NCI-H2107 treated with DMSO at 0.1 percent for 48 hours (cell line): Measurements from ENCODE around the gene IMMP2L.
"Not testable (repeated sequence)": the region's sequence is repeated elsewhere in the genome, so short reads cannot be mapped to it uniquely, and the experiment has no call there.

Experiments
- DNase-seq: peaks from one replicate; lab custom pipeline; 2025; ENCODE audit not compliant: unreplicated experiment; lab: John Stamatoyannopoulos, UW

IMMP2L gene

DNA sequence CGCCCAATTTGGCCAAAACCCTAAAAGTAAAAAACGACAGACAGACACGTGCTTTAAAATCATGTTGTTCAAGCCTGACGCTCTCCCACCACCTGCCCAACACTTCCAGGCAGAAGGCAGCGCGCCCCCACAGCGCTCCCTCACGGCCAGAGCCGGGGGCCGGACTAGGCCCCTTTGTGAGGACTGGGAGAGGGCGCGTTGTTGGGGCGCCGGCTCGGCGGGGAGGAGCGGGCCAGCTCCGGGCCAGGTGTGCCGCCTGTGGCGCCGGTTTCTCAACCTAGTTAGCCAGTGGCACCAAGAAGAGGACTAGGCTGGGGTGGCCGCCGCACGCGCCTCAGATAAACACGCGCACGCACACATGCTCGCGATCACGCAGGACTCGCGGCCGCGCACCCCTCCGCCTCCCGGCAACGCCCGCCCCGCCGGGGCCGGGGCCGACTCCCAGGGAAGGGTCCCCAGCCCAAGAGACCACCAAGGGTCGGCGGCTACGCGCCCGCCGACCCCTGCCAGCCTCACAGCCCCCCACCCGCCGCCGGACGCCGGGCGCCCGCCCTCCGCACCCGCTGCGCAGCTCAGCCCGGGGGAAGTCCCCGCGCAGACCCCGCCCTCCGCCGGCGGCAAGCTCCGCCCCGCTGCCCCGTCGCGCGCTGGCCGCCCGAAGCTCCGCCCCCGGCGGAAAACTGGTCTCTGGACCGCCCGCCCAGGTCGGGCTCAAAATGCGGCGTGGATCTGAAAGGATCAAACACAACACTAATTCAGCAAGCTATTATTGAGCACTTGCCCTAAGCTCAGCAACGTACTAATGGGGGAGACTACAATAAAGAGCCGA is at the start of gene IMMP2L:
Gene IMMP2L, minus strand, starts transcription at position 589 of the 829 bp plus-strand sequence.
- DNase-seq, result peak; percentile 46

DNA sequence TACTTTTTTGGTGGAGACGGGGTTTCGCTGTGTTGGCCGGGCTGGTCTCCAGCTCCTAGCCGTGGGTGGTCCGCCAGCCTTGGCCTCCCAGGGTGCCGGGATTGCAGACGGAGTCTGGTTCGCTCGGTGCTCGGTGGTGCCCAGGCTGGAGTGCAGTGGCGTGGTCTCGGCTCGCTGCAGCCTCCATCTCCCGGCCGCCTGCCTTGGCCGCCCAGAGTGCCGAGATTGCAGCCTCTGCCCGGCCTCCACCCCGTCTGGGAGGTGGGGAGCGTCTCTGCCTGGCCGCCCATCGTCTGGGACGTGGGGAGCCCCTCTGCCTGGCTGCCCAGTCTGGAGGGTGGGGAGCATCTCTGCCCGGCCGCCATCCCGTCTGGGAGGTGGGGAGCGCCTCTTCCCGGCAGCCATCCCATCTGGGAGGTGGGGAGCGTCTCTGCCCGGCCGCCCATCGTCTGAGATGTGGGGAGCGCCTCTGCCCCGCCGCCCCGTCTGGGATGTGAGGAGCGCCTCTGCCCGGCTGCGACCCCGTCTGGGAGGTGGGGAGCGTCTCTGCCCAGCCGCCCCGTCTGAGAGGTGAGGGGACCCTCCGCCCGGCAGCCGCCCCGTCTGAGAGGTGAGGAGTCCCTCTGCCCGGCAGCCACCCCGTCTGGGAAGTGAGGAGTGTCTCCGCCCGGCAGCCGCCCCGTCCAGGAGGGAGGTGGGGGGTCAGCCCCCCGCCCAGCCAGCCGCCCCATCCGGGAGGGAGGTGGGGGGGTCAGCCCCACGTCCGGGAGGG is 47.4 kb upstream of the IMMP2L start:
- DNase-seq, result not testable (repeated sequence)

DNA sequence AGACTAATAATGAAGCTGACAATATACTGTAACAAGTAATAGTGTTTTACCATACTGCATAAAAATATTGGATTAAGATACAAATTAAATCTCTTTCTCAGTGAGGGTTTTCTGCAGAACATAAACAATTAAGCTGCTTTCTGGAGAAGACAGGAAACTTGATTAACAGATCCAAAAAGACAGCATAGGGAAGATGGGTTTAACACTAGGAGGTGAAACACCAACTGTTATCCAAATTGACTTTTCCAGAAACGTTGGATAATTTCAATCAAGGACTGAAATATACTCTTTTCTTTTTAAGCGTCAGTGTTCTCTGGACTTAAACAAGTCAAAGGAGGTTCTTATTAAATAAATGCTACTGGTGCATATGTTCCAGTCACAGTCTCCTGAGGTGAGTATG is 45.3 kb upstream of the IMMP2L start:
- DNase-seq, result no peak

DNA sequence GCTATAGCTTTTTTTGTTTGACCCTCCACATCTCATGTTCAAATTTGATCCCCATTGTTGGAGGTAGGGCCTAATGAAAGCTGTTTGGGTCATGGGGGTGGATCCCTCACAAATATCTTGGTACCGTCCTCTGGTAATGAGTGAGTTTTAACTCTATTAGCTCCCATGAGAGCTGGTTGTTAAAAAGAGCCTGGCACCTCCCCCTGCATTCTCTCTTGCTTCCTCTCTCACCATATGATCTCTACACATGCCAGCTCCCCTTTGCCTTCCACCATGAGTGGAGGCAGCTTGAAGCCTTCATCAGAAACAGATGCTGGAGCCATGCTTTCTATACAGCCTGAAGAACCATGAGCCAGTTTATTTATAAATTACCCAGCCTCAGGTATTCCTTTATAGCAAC is 43.0 kb upstream of the IMMP2L start:
- DNase-seq, result no peak

DNA sequence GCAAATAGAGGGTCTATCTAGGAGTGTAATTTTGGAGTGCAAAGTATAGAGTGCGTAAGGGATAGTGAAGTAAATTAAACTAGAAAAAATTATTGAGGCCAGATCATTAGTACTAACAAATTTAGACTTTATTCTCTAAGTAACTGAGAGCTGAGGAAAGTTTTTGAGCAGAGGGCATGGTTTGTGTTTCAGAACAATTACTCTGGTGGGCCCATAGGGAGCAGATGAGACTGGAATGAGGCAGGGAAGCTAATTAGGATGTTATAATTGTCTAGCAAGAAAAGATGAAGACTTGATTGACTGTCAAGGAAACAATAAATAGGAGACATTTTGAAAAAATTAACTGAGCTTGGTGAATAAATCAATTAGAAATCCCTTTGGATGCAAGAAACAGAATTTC is 37.8 kb upstream of the IMMP2L start:
- DNase-seq, result no peak

DNA sequence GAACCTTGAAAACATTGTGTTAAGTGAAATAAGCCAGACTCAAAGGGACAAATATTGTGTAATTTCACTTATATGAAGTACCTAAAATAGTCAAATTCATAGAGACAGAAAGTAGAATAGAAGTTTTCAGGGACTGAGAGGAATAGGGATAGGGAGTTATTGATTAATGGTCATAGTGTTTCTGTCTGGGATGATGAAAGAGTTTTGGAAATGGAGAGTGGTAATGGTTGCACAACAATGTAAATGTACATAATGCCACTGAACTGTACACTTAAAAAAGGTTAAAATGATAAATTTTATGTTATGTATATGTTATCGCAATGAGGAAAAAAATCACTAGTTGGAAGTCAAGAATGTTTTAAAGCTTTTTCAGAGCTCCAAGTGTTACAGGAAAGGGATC is 33.5 kb upstream of the IMMP2L start:
- no peak for DNase-seq

DNA sequence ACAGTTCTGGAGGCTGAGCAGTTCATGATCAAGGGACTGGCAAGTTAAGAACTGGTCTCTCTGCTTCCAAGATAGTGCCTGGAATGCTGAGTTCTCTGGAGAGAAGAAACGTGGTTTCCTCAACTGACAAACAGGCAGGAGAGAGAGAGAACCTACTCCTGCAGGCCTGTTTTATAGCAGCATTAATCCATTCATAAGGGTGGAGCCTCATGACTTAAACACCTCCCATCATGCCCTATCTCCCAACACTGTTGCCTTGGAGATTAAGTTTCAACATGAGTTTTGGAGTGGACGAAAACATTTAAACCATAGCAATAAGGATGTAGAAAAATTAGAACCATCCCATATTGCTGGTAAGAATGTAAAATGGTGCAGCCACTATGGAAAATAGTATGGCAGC is 32.3 kb upstream of the IMMP2L start:
- no peak for DNase-seq

DNA sequence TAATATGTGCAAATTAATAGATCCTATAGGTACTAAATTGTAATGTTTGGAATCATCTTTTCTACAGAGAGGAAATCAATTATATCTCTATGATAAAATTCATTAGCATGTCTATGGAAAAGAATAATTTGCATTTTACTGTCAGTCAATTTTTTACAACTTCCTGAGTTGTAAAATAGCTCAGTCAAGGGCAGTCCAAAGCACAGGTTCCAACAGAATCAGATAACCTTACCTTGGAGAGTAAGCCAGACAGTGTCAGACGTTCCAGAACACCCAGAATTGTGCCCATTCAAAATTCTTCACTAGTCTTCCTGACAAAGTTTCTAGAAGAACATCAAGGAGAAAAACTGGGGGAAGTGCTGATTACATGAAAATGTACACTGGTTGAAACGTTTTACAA is 31.1 kb upstream of the IMMP2L start:
- no peak for DNase-seq

DNA sequence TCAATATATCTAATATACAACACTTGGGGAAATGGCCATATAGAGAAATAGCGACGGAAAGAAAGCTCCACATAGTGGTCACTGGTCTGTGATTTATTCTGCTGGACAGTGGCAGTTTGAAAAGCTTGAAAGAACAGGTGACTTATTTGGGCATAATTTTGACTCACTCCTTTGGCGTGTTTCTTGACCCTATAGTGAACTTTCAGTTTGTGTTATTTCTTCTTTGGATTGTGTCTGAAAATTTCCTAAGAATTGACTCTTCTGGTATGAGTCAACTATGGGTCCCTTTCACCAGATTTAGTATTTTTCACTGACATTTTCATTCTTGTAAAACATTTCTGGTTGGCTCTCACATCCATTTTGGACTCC is 25.8 kb upstream of the IMMP2L start:
- no peak for DNase-seq

DNA sequence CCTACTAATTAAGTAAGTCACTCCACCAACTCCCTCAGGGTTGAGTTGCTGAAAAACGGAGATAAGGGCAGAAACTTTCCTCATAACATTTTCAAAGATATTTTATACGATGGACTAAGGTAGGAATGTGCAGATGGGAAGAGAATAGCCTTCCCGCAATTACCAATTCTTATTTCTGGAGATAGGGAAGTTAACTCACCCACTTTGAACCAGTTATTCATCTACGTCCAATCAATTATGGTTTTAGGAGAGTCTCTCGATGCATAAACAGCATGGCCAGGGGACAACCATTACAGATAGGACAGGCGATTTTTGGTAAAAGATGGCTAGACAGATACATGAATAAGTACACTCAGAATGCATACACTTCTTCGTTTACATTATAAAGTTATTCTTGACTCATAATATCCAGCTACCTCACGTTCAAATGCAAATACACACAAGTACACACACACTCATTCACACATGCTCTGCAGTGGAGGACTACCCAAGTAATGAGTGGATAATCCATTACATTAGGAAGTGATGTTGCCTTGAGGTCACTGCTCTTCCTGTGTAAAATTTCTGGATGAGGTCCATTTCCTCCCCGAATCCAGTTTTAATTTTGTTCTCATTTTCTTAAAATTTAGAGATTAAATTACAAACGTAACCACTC is 25.2 kb upstream of the IMMP2L start:
- no peak for DNase-seq

DNA sequence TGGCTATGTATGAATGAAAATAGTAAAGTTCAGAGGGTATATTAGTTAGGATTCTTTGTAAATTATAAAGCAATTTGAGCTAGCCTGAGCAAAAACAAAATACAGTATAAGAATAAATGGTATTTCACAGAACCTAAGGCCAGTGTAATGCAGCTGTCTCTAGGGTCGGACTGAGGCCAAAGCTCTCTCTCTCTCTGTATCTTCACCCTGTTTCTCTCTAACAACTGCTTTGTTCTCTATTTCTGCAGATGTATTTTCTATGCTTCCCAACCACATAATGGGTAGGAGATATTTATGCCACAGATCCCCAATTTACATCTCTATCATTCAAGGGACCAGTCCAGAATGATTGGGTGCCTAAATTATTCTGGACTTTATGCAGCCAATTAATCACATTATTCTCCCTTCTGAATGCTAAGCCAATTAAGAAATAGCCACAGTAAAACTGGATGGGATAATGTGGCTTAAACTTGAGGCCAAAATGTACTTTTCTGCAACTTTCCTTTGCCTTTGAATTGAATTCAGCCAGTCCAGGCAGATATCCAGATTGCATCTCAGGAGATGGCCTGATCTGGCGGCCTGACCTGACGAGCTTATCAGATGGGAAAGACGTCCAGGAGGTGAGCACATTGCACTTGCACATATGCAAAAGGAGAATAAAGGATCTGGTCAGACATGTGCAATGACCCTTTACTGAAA is 24.6 kb upstream of the IMMP2L start:
- no peak for DNase-seq

DNA sequence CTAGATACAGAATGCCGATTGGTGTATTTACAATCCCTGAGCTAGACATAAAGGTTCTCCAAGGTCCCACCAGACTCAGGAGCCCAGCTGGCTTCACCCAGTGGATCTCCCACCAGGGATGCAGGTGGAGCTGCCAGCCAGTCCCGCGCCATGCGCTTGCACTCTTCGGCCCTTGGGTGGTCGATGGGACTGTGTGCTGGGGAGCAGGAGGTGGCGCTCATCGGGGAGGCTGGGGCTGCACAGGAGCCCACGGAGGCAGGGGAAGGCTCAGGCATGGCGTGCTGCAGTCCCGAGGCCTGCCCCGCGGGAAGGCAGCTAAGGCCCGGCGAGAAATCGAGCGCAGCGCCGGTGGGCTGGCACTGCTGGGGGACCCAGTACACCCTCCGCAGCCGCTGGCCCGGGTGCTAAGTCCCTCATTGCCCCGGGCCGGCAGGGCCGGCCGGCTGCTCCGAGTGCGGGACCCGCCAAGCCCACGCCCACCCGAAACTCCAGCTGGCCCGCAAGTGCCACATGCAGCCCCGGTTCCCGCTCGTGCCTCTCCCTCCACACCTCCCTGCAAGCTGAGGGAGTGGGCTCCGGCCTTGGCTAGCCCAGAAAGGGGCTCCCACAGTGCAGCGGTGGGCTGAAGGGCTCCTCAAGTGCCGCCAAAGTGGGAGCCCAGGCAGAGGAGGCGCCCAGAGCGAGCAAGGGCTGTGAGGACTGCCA is 19.6 kb upstream of the IMMP2L start:
- DNase-seq, result not testable (repeated sequence)

DNA sequence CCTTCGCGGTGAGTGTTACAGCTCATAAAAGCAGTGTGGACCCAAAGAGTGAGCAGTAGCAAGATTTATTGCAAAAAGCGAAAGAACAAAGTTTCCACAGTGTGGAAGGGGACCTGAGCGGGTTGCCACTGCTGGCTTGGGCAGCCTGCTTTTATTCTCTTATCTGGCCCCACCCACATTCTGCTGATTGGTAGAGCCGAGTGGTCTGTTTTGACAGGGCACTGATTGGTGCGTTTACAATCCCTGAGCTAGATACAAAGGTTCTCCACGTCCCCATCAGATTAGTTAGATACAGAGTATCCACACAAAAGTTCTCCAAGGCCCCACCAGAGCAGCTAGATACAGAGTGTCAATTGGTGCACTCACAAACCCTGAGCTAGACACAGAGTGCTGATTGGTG is 18.9 kb upstream of the IMMP2L start:
- not testable (repeated sequence) for DNase-seq

DNA sequence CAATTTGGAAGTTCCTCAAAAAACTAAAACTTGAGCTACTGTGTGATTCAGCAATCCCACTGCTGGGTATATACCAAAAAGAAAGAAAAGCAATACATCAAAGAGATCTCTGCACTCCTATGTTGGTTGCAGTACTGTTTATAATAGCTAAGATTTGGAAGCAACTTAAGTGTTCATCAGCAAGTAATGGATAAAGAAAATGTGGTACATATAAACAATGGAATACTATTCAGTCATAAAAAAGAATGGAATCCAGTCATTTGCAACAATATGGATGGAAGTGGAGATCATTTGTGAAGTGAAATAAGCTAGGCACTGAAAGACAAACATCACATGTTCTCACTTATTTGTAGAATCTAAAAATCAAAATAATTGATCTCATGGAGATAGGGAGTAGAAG is 16.5 kb upstream of the IMMP2L start:
- DNase-seq, result no peak

DNA sequence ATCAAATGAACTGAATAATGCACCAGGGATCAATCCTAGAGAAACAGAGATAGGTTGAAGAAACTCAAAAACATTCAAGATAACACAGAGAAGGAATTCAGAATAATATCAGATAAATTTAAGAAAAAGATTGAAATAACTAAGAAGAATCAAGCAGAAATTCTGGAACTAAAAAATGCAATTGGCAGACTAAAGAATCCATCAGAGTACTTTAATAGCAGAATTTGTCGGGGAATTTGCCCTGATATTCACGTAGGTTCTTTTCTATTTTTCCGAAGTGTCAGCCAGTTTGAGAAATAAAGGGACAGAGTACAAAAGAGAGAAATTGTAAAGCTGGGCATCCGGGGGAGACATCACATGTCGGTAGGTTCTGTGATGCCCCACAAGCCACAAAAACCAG is 9.4 kb upstream of the IMMP2L start:
- no peak for DNase-seq

DNA sequence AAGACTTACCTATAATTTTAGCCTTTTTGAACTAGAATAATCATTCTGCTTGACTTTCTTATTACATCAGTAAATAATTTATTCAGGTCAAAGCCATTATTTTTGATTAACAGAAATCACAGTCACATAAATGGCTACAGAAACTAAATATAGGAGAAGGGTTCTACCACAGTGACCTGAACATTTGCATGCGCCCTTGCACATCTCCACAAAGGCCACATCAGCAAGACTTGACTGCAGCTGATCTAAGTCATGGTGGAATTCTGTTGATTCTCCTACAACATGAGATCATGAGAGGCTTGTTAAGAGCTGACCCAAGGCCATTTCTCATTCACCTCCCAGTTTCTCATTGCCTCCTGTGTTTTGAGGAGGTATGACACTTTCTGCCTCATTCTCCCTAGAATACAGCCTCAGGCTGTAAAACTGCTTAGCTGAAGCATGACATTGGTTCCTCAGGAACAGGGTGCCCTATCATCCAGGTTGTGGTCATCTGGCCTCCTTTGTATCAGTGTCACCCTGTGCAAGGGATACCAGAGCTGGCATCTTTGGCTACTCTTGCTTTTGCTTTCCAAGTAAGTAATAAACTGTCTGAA is 6.7 kb upstream of the IMMP2L start:
- DNase-seq, result no peak

DNA sequence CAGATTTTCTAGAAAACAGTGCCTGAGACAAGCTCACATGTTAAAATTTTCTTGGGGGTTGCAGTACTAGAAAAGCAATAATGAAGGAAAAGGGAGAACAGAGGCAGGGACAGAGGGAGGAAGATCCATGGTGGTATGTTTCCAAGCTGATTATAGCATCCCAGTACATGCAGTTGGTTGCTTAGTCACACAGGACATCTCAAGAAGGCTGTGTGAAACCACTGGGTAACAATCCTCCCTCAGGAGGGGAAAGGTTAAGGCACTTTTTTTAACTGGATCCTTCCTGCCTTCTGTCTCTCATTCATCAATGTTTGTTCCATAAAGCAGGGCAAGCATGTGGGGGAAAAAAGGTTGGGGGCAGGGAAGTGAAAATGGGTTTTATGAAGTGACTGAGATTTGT is 6.1 kb upstream of the IMMP2L start:
- DNase-seq, result no peak

DNA sequence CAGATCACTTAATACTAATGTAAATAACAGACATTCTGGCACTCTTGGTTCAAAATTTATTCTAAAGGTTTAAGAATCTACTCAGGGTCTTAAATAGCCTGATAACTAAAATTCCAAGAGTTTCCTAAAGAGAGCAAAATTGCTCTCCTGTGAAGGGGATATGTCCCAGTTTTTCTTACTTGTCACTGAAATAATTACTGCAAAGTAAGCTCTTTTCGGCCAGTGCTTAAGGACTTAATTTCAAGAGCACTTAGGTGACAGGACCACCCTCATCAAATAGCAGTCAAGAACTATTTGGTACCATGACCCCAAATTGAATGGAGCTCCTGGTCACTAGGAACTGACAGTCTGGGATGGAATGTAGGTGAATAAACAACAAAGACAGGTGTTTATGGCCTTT is 1.8 kb upstream of the IMMP2L start:
- no peak for DNase-seq

DNA sequence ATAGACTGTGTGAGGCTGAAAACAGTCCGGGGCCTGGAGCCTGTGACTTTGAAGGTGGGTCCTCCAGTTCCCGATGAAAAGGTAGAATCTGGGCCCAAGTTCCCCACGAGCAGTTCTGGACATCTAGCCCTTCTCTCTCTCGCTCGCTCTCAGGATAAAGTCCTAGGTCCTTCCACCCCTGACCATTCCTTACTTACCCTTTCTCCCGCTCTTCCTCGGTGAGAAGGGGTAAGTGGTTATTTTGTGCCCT is 713 bp downstream of the IMMP2L start:
- DNase-seq, result no peak

DNA sequence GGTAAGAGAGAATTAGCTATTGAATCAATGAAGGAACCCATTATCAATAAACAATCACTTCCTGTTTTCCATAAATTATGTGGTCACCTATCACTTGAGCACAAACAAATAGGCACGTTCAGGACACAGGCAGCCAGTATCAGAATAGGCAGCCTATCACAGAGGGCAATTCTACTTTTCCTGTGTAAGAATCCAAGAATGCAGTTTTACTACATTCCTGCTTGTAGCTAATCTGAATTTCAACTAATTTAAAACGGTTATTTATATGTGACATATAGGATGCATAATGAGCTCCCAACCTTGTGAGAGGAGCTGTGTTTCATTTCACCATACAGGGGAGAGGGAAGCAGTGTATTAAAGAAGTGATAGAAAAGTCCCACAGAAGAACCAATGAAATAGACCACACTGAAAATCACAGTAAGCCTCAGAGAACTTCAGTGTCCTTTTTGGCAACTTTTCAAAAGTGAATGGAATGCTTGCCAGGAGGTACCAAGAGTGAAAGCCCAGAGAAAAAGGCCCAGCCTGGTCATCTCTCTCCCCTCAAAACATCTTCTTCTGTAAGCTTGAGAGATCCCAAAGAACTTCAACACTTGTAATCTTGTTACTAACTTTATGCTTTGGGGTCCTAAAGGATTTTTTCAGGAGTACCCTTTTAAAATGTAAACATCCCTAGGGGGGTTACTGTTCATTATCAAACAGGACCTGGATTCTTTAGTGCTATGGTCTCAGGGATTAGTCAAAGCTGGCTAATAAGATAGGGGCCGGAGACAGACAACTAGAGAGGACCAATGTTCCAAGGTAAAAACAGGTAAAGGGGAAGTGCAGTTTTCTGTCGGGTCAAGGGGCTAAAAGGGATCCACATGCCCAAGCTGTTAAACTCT is 1.3 kb downstream of the IMMP2L start:
- no peak for DNase-seq
